Measurements from ENCODE around the gene JAKMIP2. TPM values are rescaled to one million over a fixed set of nuclear protein-coding genes. Genes with fewer than 3 reads are reported as not detected.

JAKMIP2 gene
- total RNA-seq (2022; extraction: Qiagen RNA extraction) = not detected in 5 replicates

GRCh38 chr5:147782110-147783028, at the start of gene JAKMIP2:
TSS of gene JAKMIP2 (minus strand) at chr5:147782728. CDS start at chr5:147671806, 110,922 bp downstream.

GRCh38 chr5:147831465-147831864, 48.9 kb upstream of the JAKMIP2 start, which contains the start of gene SPINK1:
TSS of gene SPINK1 (minus strand) at chr5:147831671. CDS start at chr5:147831577, 94 bp downstream.

Other genes starting within 250 kb of the JAKMIP2 start
- gene SPINK1, start 48.9 kb upstream of the JAKMIP2 start, total RNA-seq (2022; extraction: Qiagen RNA extraction) = 0.43 to 1.9 TPM (median 1.4 TPM) in 4 of 5 replicates, not detected in the other
- gene SCGB3A2, start 96.0 kb upstream of the JAKMIP2 start, total RNA-seq (2022; extraction: Qiagen RNA extraction) = not detected in 5 replicates
- 0.29 to 0.44 TPM in 2 of 5 replicates, not detected in the others for gene C5orf46, start 123.8 kb upstream of the JAKMIP2 start, total RNA-seq (2022; extraction: Qiagen RNA extraction)

Measured in A549 treated with Mapracorat at 1 μM for 4 hours (cell line).